Loucy (cell line): Measurements from ENCODE around the gene ACTBL2.

ENCODE experiments used
- H2AFZ ChIP-seq: fragments of 200-600 bp; sonication (generic); 2 replicates; pipeline ENCODE4 v1.6.0; 2016; ENCODE audit warnings: antibody characterized with exemption, mild to moderate bottlenecking, low read length, moderate library complexity
- H3F3A ChIP-seq: fragments of 200-600 bp; 2 replicates; pipeline ENCODE4 v1.6.0; 2016; ENCODE audit warnings: antibody characterized with exemption, low read depth, mild to moderate bottlenecking
- H3K27me3 ChIP-seq: fragments of 200-600 bp; sonication (generic); 2 replicates; pipeline ENCODE4 v1.6.1; 2014; ENCODE audit warnings: low read length, mild to moderate bottlenecking; ENCODE audit not compliant: insufficient read depth, poor library complexity, severe bottlenecking
- H3K36me3 ChIP-seq: fragments of 200-600 bp; sonication (generic); 2 replicates; pipeline ENCODE4 v1.6.1; 2016; ENCODE audit warnings: low read length; ENCODE audit not compliant: insufficient read depth
- H3K4me1 ChIP-seq: fragments of 200-600 bp; sonication (generic); 2 replicates; pipeline ENCODE4 v1.5.1; 2014; ENCODE audit warnings: low read length, mild to moderate bottlenecking; ENCODE audit not compliant: insufficient read depth, poor library complexity, severe bottlenecking
- H3K4me2 ChIP-seq: fragments of 200-600 bp; sonication (generic); 2 replicates; pipeline ENCODE4 v1.6.0; 2014; ENCODE audit warnings: antibody characterized with exemption, low read length, low read depth, mild to moderate bottlenecking; ENCODE audit not compliant: poor library complexity, severe bottlenecking
- H3K4me3 ChIP-seq: fragments of 200-600 bp; sonication (generic); 2 replicates; pipeline ENCODE4 v1.5.1; 2014; ENCODE audit warnings: low read length, mild to moderate bottlenecking, mixed read lengths; ENCODE audit not compliant: poor library complexity, severe bottlenecking
- H3K79me2 ChIP-seq: fragments of 200-600 bp; sonication (generic); 2 replicates; pipeline ENCODE4 v1.6.1; 2014; ENCODE audit warnings: low read length; ENCODE audit not compliant: insufficient read depth
- H3K9ac ChIP-seq: fragments of 200-600 bp; sonication (generic); 2 replicates; pipeline ENCODE4 v1.6.0; 2014; ENCODE audit warnings: mild to moderate bottlenecking, low read depth, low read length, moderate library complexity; ENCODE audit not compliant: poor library complexity, severe bottlenecking
- H3K9me2 ChIP-seq: fragments of 200-600 bp; sonication (generic); replicated peaks from 2 replicates; pipeline ENCODE4 v1.6.1; 2016; ENCODE audit warnings: low read depth, low read length, mixed read lengths
- H3K9me3 ChIP-seq: fragments of 200-600 bp; sonication (generic); 2 replicates; pipeline ENCODE4 v1.6.1; 2014; ENCODE audit warnings: mild to moderate bottlenecking, antibody characterized with exemption, low read length, low read depth; ENCODE audit not compliant: insufficient read depth
- H4K20me1 ChIP-seq: fragments of 200-600 bp; sonication (generic); 2 replicates; pipeline ENCODE4 v1.6.0; 2014; ENCODE audit warnings: antibody characterized with exemption, low read length, mild to moderate bottlenecking; ENCODE audit not compliant: insufficient read depth, poor library complexity, severe bottlenecking
- CTCF ChIP-seq: fragments of 200-600 bp; sonication (generic); conservative IDR thresholded peaks from 2 replicates; pipeline ENCODE4 v1.5.1; 2014; ENCODE audit warnings: mild to moderate bottlenecking, antibody characterized with exemption, low read length
- EZH2phosphoT487 ChIP-seq: fragments of 200-600 bp; IDR thresholded peaks from 2 replicates; pipeline ENCODE4 v1.6.1; 2018; ENCODE audit warnings: antibody characterized with exemption, mild to moderate bottlenecking, moderate library complexity, borderline replicate concordance

The ACTBL2 gene

GRCh38 chr5:57434227-57434640 lies 48.4 kb downstream of the ACTBL2 start:
- Histone ChIP-seq H3K9ac (no peak overlapping the region), H3K4me3 (no peak overlapping the region), H3K4me1 (no peaks in the 10 kb centered on the region)

GRCh38 chr5:57432876-57433275 lies 49.7 kb downstream of the ACTBL2 start:
- no peaks in the 10 kb centered on the region for H3K79me2 ChIP-seq
- no peaks in the 10 kb centered on the region for H3K27me3 ChIP-seq
- H3K36me3 ChIP-seq, result no peaks in the 10 kb centered on the region
- H3K9ac ChIP-seq, result no peak overlapping the region
- TF ChIP-seq CTCF (peak; percentile 29), EZH2phosphoT487 (no peak)
- no peaks in the 10 kb centered on the region for H3K4me1 ChIP-seq
- H3K4me3 ChIP-seq, result no peak overlapping the region
- H3K9me2 ChIP-seq, result no peaks in the 10 kb centered on the region
- no peak overlapping the region for H3K4me2 ChIP-seq
- H3F3A ChIP-seq, result no peaks in the 10 kb centered on the region
- H2AFZ ChIP-seq, result no peak overlapping the region
- no peaks in the 10 kb centered on the region for H4K20me1 ChIP-seq
- H3K9me3 ChIP-seq, result no peaks in the 10 kb centered on the region

More at GRCh38 chr5:57434227-57434640, 48.4 kb downstream of the ACTBL2 start:
- no peaks in the 10 kb centered on the region for H4K20me1 ChIP-seq
- no peaks in the 10 kb centered on the region for H3K79me2 ChIP-seq
- TF ChIP-seq EZH2phosphoT487 (no peak), CTCF (no peak)
- H3F3A ChIP-seq, result no peaks in the 10 kb centered on the region; the same call in 1 of the 2 replicates
- H3K9me3 ChIP-seq, result no peaks in the 10 kb centered on the region
- H3K4me2 ChIP-seq, result no peak overlapping the region
- H2AFZ ChIP-seq, result no peak overlapping the region
- H3K27me3 ChIP-seq, result no peaks in the 10 kb centered on the region
- no peaks in the 10 kb centered on the region for H3K9me2 ChIP-seq
- no peaks in the 10 kb centered on the region for H3K36me3 ChIP-seq

DNA sequence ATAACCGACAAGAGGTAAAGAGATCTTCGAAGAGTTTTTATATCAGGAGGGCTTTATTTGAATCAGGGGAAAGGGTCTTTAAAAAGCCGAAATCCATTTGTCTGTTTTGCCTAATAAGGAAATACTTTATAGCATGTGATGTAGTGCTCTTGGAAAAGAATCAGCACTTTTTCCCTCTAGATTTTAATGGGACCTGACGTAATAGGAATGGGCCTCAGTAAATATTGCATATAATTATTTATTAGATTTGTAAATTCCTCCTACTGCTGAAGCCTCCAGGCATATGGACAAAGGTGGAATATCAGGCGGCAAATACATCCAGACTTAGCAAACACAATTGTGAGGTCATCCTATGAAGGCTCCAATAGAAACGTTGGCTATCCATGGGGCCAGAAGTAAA lies 50.9 kb downstream of the ACTBL2 start:
- no peaks in the 10 kb centered on the region for H4K20me1 ChIP-seq
- no peaks in the 10 kb centered on the region for H3F3A ChIP-seq
- H3K4me3 ChIP-seq, result no peak overlapping the region
- no peaks in the 10 kb centered on the region for H3K79me2 ChIP-seq
- H3K36me3 ChIP-seq, result no peaks in the 10 kb centered on the region
- no peaks in the 10 kb centered on the region for H3K9me3 ChIP-seq
- H2AFZ ChIP-seq, result no peak overlapping the region
- H3K27me3 ChIP-seq, result no peaks in the 10 kb centered on the region
- TF ChIP-seq EZH2phosphoT487 (no peak), CTCF (no peak)
- no peak overlapping the region for H3K4me2 ChIP-seq
- no peaks in the 10 kb centered on the region for H3K9me2 ChIP-seq
- no peak overlapping the region for H3K9ac ChIP-seq
- no peaks in the 10 kb centered on the region for H3K4me1 ChIP-seq
